ENCODE data around the gene PROB1.

DNA sequence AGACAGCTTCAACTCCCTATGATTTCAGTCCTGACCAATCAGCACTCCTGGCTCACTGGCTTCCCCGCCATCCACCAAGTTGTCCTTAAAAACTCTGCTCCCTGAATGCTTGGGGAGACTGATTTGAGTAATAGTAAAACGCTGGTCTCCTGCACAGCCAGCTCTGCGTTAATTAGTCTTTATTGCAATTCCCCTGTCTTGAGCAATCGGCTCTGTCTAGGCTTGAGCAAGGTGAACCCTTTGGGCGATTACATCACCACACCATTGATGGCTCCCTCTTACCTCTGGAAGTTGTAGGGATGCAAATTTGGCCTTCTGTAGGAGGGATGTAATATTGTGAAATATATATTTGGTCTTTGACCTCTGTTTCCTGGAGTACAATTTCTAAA, 8.9 kb downstream of the PROB1 start:
- TF ChIP-seq ZNF282 (CRISPR knock-in tag; IDR thresholded peaks at IDR 0.05) (no peak), ZNF263 (CRISPR knock-in tag; IDR thresholded peaks at IDR 0.05; ENCODE audit: borderline replicate concordance) (no peak), ZNF589 (CRISPR knock-in tag; IDR thresholded peaks at IDR 0.05; ENCODE audit: low read depth) (no peak), JUN (IDR thresholded peaks at IDR 0.05; ENCODE audit: borderline replicate concordance, low read depth, low read length) (no peak), JUN (CRISPR knock-in tag; IDR thresholded peaks at IDR 0.05; ENCODE audit: borderline replicate concordance) (no peak), ZNF764 (CRISPR knock-in tag; IDR thresholded peaks at IDR 0.05; ENCODE audit: low read depth) (no peak), SREBF2 (CRISPR knock-in tag; IDR thresholded peaks at IDR 0.05) (no peak)
- TF ChIP-seq, protein P1, sequence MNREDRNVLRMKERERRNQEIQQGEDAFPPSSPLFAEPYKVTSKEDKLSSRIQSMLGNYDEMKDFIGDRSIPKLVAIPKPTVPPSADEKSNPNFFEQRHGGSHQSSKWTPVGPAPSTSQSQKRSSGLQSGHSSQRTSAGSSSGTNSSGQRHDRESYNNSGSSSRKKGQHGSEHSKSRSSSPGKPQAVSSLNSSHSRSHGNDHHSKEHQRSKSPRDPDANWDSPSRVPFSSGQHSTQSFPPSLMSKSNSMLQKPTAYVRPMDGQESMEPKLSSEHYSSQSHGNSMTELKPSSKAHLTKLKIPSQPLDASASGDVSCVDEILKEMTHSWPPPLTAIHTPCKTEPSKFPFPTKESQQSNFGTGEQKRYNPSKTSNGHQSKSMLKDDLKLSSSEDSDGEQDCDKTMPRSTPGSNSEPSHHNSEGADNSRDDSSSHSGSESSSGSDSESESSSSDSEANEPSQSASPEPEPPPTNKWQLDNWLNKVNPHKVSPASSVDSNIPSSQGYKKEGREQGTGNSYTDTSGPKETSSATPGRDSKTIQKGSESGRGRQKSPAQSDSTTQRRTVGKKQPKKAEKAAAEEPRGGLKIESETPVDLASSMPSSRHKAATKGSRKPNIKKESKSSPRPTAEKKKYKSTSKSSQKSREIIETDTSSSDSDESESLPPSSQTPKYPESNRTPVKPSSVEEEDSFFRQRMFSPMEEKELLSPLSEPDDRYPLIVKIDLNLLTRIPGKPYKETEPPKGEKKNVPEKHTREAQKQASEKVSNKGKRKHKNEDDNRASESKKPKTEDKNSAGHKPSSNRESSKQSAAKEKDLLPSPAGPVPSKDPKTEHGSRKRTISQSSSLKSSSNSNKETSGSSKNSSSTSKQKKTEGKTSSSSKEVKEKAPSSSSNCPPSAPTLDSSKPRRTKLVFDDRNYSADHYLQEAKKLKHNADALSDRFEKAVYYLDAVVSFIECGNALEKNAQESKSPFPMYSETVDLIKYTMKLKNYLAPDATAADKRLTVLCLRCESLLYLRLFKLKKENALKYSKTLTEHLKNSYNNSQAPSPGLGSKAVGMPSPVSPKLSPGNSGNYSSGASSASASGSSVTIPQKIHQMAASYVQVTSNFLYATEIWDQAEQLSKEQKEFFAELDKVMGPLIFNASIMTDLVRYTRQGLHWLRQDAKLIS (CRISPR knock-in tag; IDR thresholded peaks at IDR 0.05) = no peak
- TF ChIP-seq, protein P2, sequence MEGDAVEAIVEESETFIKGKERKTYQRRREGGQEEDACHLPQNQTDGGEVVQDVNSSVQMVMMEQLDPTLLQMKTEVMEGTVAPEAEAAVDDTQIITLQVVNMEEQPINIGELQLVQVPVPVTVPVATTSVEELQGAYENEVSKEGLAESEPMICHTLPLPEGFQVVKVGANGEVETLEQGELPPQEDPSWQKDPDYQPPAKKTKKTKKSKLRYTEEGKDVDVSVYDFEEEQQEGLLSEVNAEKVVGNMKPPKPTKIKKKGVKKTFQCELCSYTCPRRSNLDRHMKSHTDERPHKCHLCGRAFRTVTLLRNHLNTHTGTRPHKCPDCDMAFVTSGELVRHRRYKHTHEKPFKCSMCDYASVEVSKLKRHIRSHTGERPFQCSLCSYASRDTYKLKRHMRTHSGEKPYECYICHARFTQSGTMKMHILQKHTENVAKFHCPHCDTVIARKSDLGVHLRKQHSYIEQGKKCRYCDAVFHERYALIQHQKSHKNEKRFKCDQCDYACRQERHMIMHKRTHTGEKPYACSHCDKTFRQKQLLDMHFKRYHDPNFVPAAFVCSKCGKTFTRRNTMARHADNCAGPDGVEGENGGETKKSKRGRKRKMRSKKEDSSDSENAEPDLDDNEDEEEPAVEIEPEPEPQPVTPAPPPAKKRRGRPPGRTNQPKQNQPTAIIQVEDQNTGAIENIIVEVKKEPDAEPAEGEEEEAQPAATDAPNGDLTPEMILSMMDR (IDR thresholded peaks at IDR 0.05 in 2 of 3, conservative IDR thresholded peaks at IDR 0.05 in 1 of 3; ENCODE audit: insufficient read depth in 2 of 3, low read depth in 1 of 3, low read length in 3 of 3) = no peak
- TF ChIP-seq, protein P3, sequence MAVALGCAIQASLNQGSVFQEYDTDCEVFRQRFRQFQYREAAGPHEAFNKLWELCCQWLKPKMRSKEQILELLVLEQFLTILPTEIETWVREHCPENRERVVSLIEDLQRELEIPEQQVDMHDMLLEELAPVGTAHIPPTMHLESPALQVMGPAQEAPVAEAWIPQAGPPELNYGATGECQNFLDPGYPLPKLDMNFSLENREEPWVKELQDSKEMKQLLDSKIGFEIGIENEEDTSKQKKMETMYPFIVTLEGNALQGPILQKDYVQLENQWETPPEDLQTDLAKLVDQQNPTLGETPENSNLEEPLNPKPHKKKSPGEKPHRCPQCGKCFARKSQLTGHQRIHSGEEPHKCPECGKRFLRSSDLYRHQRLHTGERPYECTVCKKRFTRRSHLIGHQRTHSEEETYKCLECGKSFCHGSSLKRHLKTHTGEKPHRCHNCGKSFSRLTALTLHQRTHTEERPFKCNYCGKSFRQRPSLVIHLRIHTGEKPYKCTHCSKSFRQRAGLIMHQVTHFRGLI (CRISPR knock-in tag; IDR thresholded peaks at IDR 0.05) = no peak
